ENCODE data around the gene PLOD3. TPM values are rescaled to one million over a fixed set of nuclear protein-coding genes. Genes with fewer than 3 reads are reported as not detected.

PLOD3 gene
- total RNA-seq, 1 experiment from 2014 or later = 48.3 TPM

DNA sequence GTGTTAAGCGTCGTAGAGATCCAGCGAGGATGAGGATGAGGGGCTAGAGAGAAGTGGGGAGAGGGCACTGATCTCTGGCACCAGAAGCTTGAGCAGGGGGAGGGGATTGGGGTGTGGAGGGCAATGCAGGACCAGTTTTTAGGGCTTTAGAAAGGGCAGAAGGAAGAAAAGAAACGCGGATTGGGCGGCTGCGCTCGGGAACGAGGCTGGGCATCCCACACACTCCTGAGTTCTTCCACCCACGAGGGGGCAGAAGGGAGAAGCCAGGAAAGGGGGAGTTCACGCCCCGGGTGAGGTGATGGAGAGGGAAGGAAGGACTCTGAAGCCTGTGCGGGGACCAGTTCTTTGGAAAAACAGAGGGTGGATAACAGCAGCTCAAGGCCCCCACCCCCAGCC lies 45.9 kb downstream of the PLOD3 start (continued):
- TF ChIP-seq, protein P1, sequence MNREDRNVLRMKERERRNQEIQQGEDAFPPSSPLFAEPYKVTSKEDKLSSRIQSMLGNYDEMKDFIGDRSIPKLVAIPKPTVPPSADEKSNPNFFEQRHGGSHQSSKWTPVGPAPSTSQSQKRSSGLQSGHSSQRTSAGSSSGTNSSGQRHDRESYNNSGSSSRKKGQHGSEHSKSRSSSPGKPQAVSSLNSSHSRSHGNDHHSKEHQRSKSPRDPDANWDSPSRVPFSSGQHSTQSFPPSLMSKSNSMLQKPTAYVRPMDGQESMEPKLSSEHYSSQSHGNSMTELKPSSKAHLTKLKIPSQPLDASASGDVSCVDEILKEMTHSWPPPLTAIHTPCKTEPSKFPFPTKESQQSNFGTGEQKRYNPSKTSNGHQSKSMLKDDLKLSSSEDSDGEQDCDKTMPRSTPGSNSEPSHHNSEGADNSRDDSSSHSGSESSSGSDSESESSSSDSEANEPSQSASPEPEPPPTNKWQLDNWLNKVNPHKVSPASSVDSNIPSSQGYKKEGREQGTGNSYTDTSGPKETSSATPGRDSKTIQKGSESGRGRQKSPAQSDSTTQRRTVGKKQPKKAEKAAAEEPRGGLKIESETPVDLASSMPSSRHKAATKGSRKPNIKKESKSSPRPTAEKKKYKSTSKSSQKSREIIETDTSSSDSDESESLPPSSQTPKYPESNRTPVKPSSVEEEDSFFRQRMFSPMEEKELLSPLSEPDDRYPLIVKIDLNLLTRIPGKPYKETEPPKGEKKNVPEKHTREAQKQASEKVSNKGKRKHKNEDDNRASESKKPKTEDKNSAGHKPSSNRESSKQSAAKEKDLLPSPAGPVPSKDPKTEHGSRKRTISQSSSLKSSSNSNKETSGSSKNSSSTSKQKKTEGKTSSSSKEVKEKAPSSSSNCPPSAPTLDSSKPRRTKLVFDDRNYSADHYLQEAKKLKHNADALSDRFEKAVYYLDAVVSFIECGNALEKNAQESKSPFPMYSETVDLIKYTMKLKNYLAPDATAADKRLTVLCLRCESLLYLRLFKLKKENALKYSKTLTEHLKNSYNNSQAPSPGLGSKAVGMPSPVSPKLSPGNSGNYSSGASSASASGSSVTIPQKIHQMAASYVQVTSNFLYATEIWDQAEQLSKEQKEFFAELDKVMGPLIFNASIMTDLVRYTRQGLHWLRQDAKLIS (CRISPR knock-in tag; IDR thresholded peaks at IDR 0.05; ENCODE audit: borderline replicate concordance) = no peak
- TF ChIP-seq, protein P2, sequence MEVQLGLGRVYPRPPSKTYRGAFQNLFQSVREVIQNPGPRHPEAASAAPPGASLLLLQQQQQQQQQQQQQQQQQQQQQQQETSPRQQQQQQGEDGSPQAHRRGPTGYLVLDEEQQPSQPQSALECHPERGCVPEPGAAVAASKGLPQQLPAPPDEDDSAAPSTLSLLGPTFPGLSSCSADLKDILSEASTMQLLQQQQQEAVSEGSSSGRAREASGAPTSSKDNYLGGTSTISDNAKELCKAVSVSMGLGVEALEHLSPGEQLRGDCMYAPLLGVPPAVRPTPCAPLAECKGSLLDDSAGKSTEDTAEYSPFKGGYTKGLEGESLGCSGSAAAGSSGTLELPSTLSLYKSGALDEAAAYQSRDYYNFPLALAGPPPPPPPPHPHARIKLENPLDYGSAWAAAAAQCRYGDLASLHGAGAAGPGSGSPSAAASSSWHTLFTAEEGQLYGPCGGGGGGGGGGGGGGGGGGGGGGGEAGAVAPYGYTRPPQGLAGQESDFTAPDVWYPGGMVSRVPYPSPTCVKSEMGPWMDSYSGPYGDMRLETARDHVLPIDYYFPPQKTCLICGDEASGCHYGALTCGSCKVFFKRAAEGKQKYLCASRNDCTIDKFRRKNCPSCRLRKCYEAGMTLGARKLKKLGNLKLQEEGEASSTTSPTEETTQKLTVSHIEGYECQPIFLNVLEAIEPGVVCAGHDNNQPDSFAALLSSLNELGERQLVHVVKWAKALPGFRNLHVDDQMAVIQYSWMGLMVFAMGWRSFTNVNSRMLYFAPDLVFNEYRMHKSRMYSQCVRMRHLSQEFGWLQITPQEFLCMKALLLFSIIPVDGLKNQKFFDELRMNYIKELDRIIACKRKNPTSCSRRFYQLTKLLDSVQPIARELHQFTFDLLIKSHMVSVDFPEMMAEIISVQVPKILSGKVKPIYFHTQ (CRISPR knock-in tag; IDR thresholded peaks at IDR 0.05) = no peak

DNA sequence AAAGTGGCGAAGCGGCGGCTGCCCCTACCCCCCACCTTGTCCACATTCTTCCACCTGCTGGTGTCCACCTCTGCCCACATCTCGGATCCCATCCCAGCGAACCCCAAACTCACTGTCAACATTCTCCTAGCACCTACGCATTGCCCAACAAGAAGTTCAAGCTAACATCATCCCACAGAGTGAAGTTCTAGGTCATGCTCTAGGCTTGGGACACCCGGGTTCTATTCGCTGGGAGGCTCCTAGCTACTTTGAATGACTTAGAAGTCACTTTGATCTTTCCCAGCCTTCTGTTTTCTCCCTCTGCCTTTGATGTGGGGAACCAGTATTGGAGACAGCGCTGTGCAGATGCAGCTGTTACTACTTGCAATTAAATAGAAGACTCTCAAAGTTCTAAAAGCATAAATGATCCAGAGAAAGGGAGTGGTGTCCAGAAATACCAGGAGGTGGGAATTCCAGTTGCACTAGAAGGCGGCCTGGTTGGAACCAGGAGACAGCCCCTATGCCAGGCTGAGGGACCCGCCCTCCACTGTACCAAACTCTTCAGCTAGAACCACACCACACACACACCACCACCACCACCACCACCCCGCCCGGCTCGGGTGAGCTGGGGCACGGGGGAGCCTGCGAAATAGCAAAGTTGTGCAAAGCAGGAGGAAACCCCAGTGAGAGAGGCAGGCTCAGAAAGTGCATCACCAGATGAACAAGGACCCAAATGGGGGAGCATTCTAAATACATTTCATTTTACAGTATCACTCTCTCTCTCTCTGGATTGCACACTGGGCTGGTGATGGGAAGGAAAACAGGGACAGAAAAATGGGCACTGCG lies 46.6 kb downstream of the PLOD3 start:
- Mint-ChIP-seq H3K4me3 (peak overlapping the region; percentile 74), H3K27ac (no peak overlapping the region), H3K27me3 (ENCODE audit: low read depth) (peaks cover 98% of the 10 kb centered on the region), H3K4me1 (peaks cover 65% of the 10 kb centered on the region), H3K9me3 (no peaks in the 10 kb centered on the region), H3K36me3 (no peaks in the 10 kb centered on the region)
- ATAC-seq (no peak), DNase-seq (ENCODE audit: low spot score) (no peak)
- TF ChIP-seq ELF4 (CRISPR knock-in tag; IDR thresholded peaks at IDR 0.05; ENCODE audit: low read depth) = no peak
- ChIA-PET CTCF (interaction anchor here (0.6 to 2.5 kb wide), 12 partner anchors 8 to 112 kb away, joined by 3 to 37 read pairs (median 4); partner anchors contain the start of genes AP1S1 and PLOD3), POLR2A (interaction anchor here (0.9 to 2.0 kb wide), 4 partner anchors 12 to 30 kb away, joined by 3 to 15 read pairs (median 4); no protein-coding TSS in a partner anchor)

DNA sequence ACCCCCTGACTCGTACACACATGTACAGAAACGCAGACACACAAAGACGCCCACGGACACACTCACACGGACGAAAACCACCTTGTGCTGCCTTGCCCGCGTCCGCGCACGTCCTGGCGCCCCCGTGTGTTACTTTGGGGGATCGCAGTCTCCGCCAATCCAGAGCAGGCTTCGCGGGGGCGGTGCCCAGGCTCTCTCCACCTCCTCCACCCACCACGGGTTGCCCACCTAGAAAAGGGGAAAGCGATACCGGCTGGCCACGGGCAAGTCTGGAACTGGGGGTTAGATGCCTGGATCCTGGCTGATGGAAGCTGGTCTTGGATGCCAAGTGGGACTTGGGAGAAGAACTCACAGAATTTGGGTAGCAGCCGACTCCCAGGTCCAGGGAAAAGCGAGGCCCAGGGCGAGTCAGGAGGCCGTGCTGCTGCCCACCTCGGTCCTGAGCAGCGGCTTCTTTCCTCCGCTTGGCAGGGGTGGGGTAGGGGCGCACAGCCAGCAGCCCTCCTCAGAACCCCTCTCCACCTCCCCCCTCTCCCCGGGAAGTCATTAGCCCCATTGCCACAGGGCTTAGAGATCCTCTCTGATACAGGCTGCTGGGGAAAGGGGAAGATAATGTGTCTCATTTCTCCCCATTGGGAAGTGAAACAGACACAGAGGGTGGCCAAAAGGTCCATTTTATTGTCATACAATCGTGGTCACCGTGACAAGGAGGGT lies 47.4 kb downstream of the PLOD3 start:
- peak; percentile 13 for ATAC-seq
- H3K36me3 Mint-ChIP-seq = no peaks in the 10 kb centered on the region
- CTCF ChIA-PET = interaction anchor here (0.6 to 2.5 kb wide), 9 partner anchors 9 to 113 kb away, joined by 3 to 37 read pairs (median 9); partner anchors contain the start of gene PLOD3
- POLR2A ChIA-PET = interaction anchor here (1.1 to 2.0 kb wide), 2 partner anchors 13 to 26 kb away, joined by 4 to 15 read pairs; no protein-coding TSS in a partner anchor
- TF ChIP-seq TEAD1 (CRISPR knock-in tag; IDR thresholded peaks at IDR 0.05) (no peak), TEAD4 (CRISPR knock-in tag; IDR thresholded peaks at IDR 0.05) (no peak), ETV6 (CRISPR knock-in tag; IDR thresholded peaks at IDR 0.05) (peak; percentile 39; the same call in 1 of the 2 replicates), SP1 (CRISPR knock-in tag; conservative IDR thresholded peaks at IDR 0.05) (peak; percentile 55; the same call in 1 of the 2 replicates)
- TF ChIP-seq, protein P3, sequence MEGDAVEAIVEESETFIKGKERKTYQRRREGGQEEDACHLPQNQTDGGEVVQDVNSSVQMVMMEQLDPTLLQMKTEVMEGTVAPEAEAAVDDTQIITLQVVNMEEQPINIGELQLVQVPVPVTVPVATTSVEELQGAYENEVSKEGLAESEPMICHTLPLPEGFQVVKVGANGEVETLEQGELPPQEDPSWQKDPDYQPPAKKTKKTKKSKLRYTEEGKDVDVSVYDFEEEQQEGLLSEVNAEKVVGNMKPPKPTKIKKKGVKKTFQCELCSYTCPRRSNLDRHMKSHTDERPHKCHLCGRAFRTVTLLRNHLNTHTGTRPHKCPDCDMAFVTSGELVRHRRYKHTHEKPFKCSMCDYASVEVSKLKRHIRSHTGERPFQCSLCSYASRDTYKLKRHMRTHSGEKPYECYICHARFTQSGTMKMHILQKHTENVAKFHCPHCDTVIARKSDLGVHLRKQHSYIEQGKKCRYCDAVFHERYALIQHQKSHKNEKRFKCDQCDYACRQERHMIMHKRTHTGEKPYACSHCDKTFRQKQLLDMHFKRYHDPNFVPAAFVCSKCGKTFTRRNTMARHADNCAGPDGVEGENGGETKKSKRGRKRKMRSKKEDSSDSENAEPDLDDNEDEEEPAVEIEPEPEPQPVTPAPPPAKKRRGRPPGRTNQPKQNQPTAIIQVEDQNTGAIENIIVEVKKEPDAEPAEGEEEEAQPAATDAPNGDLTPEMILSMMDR (IDR thresholded peaks at IDR 0.05) = peak; percentile 95
- TF ChIP-seq, protein P4, sequence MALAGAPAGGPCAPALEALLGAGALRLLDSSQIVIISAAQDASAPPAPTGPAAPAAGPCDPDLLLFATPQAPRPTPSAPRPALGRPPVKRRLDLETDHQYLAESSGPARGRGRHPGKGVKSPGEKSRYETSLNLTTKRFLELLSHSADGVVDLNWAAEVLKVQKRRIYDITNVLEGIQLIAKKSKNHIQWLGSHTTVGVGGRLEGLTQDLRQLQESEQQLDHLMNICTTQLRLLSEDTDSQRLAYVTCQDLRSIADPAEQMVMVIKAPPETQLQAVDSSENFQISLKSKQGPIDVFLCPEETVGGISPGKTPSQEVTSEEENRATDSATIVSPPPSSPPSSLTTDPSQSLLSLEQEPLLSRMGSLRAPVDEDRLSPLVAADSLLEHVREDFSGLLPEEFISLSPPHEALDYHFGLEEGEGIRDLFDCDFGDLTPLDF (CRISPR knock-in tag; IDR thresholded peaks at IDR 0.05) = no peak
- H3K4me3 Mint-ChIP-seq = peak overlapping the region; percentile 74
- H3K27me3 Mint-ChIP-seq (ENCODE audit: low read depth) = peaks cover 98% of the 10 kb centered on the region
- no peak overlapping the region for H3K27ac Mint-ChIP-seq
- peaks cover 69% of the 10 kb centered on the region for H3K4me1 Mint-ChIP-seq
- DNase-seq (ENCODE audit: low spot score) = peak; percentile 86
- no peaks in the 10 kb centered on the region for H3K9me3 Mint-ChIP-seq

Data from WTC11 (cell line).